Stimulated activated CD4-positive, alpha-beta T cell treated with anti-CD3 and anti-CD28 coated beads, Interleukin-1b, Interleukin-23, amount 100 ng/mL, for 24 hours (primary cell): ENCODE data around the gene ATAD3B.
"Not testable (repeated sequence)": the region's sequence is repeated elsewhere in the genome, so short reads cannot be mapped to it uniquely, and the experiment has no call there.

ENCODE experiments used
- DNase-seq, 4 experiments: peaks; one replicate each; pipeline ENCODE4 v3.0.0-alpha.2; 2020; ENCODE audit warnings: low read depth in 4 of 4, low spot score in 1 of 4

The ATAD3B gene

DNA sequence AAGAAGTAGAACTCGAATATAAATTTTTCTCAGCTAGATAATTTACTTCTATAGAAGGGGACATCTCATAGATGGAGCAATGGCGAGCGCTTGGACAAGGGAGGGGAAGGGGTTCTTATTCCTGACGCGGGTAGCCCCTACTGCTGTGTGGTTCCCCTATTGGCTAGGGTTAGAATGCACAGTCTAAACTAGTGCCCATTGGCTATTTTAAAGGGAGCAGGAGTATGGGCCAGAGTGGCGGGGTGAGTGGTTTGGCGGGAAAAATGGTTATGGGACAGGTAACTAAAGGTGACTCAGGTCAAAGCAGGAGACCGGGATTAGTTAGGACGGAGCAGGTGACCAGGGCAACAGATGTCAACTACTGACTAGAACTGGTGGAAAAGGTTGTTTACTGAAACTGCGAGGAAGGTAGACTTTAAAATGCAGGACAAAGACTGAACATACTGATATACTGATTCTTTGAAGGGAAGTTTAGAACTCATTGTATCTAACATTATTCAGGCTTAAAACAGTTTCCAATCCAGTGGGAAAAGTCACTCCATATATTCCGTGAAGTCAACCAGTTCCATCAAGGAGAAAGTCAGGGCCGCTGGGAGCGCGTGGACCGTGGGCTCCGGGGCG lies 39.5 kb downstream of the ATAD3B start:
- DNase-seq, result no peak

DNA sequence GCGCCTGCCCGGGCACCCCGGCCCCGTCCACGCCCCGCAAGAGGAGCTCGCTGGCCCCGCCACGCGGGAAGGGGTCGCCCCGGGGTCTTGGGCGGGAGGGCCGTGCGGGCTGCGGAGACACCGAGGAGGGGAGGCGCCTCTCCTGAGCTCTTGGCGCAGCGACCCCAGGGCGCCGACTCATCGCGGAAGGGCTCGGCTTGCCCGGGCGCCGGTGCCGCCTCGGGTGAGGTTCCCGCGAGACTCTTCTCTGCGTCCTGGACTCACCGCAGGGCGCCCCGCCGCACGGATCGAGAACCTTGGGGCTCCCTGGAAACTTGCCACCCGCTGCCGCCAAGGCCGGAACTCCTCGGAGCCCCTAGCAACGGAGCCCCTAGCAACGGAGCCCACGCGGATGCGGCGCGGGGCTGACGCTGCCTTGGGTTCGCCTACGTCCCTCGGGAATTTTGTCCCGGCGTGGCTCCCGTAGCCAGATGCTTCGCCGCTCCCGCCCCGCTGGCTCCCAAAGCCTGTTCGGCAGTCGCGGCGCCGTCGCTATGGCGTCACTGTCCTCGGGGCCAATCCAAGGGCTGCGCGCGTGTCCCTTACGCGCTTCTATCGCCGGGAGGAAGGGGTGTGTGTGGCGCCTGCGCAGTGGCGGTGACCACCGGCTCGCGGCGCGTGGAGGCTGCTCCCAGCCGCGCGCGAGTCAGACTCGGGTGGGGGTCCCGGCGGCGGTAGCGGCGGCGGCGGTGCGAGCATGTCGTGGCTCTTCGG lies 40.1 kb downstream of the ATAD3B start, which contains the start of gene ATAD3A:
ATAD3A (plus strand) TSS at position 630 of the 753 bp plus-strand sequence; CDS start at position 737, 107 bp downstream.
- DNase-seq, result peak; percentile 88 to 97 (median 92)

DNA sequence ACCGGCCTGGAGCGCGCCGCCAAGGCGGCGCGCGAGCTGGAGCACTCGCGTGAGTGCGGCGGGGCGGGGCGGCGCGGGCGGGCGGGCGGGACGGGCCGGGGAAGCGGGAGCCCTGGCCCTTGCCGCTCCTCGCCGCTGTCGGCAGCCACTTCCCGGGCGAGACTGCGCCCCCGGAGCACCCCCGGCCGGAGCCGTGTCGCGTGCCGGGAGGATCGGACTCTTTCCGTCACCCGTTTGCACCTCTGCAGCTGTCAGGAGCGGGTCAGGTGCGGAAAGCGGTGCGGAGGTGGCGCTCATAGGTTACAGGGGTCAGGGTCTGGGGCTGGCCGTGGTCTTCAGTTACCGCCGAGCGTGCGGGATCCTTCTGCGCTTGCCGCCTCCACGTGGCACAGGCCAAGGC lies 40.9 kb downstream of the ATAD3B start:
- not testable (repeated sequence) for DNase-seq

DNA sequence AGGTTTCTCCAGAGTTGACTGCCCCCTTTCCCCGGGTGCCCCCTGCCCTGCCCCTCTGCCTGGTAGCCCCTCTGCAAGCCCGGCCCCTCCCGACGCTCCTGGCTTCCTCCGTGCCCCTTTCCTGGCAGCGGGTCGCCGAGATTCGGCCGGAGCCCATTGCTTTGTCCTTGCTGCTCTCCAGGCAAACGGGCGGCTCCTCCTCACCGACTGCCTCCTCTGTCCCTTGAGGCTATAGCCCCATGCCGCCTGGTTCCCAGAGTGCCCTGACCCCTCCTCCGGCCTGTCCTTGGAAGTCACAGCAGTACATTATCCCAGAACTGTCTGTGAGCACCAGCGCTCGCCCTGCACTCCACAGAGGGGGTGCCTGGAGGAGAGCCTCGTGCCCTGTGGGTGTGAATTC lies 42.1 kb downstream of the ATAD3B start:
- DNase-seq, result not testable (repeated sequence)

- not testable (repeated sequence) for DNase-seq
These were observed 42.8 kb downstream of the ATAD3B start for GRCh38 chr1:1514376-1514775.

DNA sequence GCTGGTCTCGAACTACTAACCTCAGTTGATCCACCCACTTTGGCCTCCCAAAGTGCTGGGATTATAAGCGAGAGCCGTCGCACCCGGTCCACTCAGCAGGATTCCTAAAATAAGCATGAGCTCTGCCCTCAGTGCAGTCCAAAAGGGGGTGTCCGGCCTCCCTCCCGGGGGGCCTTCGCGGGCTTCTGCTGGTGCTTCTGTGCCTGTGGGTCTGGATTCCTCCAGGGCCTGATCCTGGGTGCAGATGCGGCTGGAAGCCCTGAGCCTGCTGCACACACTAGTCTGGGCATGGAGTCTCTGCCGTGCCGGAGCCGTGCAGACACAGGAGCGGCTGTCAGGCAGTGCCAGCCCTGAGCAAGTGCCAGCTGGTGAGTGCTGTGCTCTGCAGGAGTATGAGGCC lies 45.4 kb downstream of the ATAD3B start:
- not testable (repeated sequence) for DNase-seq

GRCh38 chr1:1517973-1518620 lies 46.5 kb downstream of the ATAD3B start:
- no peak for DNase-seq

GRCh38 chr1:1518621-1519007 lies 47.0 kb downstream of the ATAD3B start:
- DNase-seq, result not testable (repeated sequence)

DNA sequence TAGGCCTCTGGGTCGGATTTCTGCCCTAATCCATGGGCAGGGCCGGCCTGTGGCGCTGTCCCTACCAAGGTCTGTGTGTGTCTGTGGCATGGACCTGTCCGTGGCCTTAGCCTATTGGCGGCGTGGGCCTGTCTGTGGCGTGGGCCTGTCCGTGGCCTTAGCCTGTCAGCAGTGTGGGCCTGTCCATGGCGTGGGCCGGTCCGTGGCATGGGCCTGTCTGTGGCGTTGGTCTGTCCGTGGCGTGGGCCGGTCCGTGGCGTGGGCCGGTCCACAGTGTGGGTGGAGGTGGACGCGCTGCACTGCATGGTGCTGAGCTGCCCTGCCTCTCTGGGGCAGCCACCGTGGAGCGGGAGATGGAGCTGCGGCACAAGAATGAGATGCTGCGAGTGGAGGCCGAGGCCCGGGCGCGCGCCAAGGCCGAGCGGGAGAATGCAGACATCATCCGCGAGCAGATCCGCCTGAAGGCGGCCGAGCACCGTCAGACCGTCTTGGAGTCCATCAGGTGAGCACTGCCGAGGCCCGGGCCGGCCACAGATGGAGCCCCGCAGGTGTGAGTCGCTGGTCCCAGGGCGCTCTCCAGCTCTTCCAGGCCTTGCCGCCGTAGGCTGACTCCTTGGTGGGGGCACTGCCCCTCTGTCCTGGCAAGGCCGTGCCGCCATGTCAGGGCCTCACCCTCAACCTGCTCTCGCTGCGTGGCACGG lies 48.4 kb downstream of the ATAD3B start:
- DNase-seq, result not testable (repeated sequence)

DNA sequence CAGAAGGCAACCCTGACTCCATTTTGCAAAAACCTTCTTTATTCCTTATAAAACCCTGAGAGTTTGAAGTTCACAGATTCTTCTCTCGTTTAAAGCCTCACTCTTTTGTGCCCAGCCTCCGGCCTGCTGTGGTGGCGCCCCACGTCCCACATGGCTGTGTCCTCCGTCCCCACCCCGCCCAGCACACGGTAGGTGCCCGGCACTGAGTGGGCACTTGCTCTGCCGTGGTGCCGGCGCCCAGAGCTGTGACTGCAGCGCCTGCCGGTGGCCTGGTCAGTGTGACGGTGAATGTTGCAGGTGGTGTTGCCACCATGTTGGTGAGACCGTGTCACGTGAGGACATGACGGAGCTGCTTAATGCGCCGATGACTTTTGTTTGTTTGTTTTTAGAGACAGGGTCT lies 49.8 kb downstream of the ATAD3B start:
- no peak for DNase-seq

- not testable (repeated sequence) for DNase-seq
These were observed 51.0 kb downstream of the ATAD3B start for GRCh38 chr1:1522536-1522935.

DNA sequence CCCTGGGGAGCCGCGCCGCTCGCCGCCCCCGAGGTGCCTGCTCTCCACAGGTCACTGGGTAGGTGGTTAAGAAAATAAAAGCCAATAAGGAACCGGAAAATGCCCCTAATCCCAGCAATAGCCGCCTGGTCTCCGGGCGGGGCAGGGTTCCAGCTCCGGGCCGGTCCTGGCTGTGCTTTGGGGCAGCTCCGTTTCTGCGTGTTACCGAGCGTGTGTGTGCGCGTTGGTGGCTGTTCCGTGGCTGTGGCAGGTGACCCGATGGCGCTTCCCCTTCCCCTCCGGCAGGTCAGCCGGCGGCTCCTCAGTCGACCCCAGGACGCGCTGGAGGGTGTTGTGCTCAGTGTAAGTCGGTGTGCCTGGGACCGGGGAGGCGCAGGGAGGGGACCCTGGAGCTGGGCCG lies 51.7 kb downstream of the ATAD3B start:
- DNase-seq, result not testable (repeated sequence)

- not testable (repeated sequence) for DNase-seq
These were observed 52.1 kb downstream of the ATAD3B start for GRCh38 chr1:1523651-1524050.

DNA sequence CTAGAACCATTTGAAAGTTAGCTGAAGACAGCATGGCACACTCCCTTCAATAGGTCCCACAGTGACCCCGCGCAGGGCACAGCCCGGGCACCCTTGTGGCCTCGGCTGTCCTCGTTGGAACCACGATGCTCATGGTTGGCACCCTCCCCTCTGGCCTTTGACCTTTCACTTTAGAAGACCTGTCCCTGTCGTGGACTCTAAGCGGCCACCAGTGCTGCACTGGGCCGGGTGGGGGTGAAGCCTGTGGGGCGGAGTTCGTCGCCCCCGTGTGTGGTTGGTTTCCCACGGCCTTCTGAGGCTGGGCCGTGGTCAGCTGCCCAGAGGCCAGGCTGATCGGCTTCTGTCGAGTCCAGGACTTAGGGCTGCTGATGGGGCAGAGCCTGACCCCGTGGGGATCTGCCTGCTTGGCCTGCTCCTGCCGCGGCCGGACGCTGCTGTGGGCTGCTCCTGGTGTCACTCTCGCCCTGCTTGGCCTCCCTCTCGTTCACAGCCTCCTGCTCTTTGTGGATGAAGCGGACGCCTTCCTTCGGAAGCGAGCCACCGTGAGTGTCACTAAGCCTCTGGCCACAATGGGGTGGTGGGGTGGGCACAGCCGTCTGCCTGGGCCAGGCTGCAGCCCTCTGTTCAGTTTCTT lies 53.3 kb downstream of the ATAD3B start:
- not testable (repeated sequence) for DNase-seq

GRCh38 chr1:1526476-1526875 lies 54.9 kb downstream of the ATAD3B start:
- DNase-seq, result not testable (repeated sequence)

DNA sequence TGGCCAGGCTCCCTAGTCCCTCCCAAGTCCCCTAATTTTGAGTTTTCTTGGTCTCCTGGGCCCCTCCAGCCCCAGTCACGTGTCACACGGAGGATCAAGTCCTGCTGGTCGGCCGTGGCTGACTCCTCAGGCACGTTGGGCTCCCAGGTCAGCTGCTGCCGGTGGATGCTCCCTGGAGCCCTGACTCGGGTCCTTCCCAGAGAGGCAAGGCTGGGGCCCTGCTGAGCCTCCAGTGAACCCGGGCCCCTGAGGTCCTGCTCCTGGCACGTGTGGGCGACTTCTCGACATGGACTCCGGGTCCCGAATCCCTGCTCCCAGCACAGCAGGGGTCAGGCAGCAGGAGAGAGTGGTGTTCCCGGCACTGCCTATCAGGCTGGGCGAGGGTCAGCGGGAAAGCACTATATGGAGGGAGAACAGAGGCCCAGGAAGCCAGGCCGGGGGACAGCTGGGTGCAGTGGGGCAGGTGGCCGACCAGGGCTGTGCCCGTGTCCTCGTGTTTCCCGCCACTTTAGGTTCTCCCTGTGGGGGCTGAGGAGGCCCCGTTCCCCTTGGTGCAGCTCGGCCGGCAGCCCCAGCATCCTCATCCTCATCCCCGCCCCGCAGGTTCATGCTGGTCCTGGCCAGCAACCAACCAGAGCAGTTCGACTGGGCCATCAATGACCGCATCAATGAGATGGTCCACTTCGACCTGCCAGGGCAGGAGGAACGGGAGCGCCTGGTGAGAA lies 55.7 kb downstream of the ATAD3B start:
- no peak for DNase-seq

- no peak for DNase-seq
These were observed 57.0 kb downstream of the ATAD3B start for GRCh38 chr1:1528301-1529267.

DNA sequence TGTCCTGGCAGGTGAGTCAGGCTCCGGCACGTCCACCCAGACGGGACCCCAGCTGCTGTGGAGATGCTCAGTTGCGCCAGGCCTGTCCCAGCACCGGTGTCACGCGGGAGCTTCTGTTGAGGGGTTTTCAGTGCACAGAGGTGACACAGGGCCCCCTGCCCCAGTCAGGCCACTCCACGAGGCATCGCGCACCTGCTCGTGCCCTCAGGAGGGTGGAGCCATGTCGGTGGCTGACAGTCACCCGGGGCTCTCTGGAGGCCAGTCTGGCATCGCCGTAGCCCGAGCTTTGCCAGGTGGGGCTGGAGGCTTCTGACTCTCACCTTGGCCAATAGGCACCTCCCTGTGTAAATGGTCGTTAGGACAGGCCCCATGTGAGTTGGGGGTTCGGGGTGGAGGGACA lies 57.8 kb downstream of the ATAD3B start:
- DNase-seq, result no peak

GRCh38 chr1:1529936-1530335 lies 58.4 kb downstream of the ATAD3B start:
- no peak for DNase-seq
